ENCODE results near the gene TXNRD1.
"Not testable (repeated sequence)": the region's sequence is repeated elsewhere in the genome, so short reads cannot be mapped to it uniquely, and the experiment has no call there.

The TXNRD1 gene

DNA sequence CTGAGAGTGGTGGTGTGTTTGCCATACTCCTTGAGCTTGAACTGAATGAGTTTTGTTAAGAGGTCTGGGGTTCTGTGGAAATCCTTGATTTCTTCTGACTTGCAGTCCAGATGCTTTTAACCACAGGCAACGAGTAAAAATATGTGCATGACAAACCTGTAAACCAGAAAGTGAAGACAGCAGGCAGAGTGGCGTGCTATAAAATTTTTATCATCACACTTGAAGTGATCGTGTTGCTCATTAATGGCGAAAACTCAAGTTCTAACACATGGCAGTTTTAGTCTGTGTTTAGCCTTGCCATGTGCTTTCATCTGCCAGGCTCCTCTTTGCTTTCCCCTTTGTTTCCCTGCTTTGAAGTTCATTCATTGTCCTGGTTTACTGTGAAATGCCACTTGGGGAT is 28.0 kb downstream of the TXNRD1 start:
- H3K36me3 Mint-ChIP-seq (ENCODE audit: low read depth): no peaks in the 10 kb centered on the region
- H3K4me3 Mint-ChIP-seq: no peak overlapping the region
- no peaks in the 10 kb centered on the region for H3K9me3 Mint-ChIP-seq
- no peaks in the 10 kb centered on the region for H3K4me1 Mint-ChIP-seq (ENCODE audit: low read depth)
- H3K27ac Mint-ChIP-seq: no peak overlapping the region
- H3K27me3 Mint-ChIP-seq (ENCODE audit: low read depth): peaks cover 11% of the 10 kb centered on the region

DNA sequence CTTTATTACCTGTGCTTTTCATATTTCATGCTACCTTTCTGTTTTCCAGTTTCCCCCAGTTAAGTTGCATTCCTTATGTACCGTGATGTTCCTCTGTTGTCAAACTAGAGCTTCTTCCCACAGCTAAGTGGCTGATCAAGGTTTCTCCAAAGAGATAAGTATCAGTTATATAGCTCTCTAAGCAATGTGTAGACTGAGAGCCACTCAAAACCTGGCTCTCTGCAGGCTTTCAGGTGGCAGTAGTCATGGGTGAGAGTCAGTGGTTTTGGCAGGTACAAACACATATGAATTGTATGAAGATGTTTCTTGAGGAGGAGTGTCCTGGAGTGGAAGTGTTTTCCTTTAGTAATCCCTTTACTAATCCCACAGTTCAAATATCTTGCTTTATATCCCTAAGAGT is 28.4 kb downstream of the TXNRD1 start:
- H3K9me3 Mint-ChIP-seq: no peaks in the 10 kb centered on the region
- H3K36me3 Mint-ChIP-seq (ENCODE audit: low read depth): no peaks in the 10 kb centered on the region
- peaks cover 11% of the 10 kb centered on the region for H3K27me3 Mint-ChIP-seq (ENCODE audit: low read depth)
- no peaks in the 10 kb centered on the region for H3K4me1 Mint-ChIP-seq (ENCODE audit: low read depth)
- H3K27ac Mint-ChIP-seq: no peak overlapping the region
- no peak overlapping the region for H3K4me3 Mint-ChIP-seq

DNA sequence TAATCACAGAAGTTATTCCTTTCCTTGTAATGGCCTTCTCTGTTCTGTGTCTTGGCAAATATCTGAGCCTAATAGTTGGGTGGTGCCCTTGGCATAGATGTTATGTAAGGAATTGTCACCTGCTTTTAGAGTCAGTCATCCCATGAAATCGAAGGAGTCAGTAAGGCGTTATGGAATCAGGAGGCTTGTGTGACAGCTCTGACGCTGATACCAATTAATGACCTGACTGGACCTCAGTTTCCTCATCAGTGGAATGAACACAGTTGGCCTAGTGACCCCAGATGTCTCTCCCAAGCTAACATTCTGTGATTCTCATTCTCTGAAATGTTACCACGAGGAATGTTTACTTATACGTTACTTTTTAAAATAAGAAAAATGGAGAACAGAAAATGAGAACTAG is 32.1 kb downstream of the TXNRD1 start:
- Mint-ChIP-seq H3K27me3 (ENCODE audit: low read depth) (peaks cover 7% of the 10 kb centered on the region), H3K27ac (no peak overlapping the region), H3K36me3 (ENCODE audit: low read depth) (no peaks in the 10 kb centered on the region), H3K4me3 (no peak overlapping the region), H3K4me1 (ENCODE audit: low read depth) (no peaks in the 10 kb centered on the region), H3K9me3 (no peaks in the 10 kb centered on the region)

DNA sequence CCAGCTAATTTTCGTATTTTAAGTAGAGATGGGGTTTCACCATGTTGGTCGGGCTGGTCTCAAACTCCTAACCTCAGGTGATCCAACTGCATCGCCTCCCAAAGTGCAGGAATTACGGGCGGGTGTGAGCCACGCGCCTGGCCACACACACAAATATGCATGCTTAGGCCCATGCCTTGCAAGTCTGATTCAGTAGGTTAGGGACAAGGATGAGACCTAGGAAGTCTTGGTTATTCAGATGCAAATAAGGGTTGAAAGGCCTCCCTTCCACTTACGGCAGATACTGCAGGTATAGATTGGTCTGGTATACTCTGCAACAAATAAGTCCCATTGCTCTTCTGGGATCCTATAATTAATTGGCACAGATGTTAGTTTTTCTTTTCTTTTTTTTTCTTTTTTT is 32.9 kb downstream of the TXNRD1 start:
- no peak overlapping the region for H3K4me3 Mint-ChIP-seq
- H3K4me1 Mint-ChIP-seq (ENCODE audit: low read depth): no peaks in the 10 kb centered on the region
- no peak overlapping the region for H3K27ac Mint-ChIP-seq
- peaks cover 7% of the 10 kb centered on the region for H3K27me3 Mint-ChIP-seq (ENCODE audit: low read depth)
- no peaks in the 10 kb centered on the region for H3K9me3 Mint-ChIP-seq
- no peaks in the 10 kb centered on the region for H3K36me3 Mint-ChIP-seq (ENCODE audit: low read depth)

DNA sequence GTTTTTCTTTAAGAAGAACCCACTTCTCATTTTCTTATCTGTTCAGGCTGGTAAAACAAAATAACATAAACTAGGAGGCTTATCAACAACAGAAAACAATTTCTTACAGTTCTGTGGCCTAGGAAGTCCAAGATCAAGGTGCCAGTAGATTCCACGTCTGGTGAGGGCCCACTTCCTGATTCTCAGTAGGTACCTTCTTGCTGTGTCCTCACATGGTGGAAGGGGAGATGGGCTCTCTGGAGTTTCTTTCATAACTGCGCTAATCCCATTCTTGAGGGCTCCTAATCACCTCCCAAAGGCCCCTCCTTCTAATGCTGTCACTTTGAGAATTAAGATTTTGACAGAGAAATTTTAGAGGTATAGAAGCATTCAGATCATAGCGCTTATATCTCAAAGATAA is 33.4 kb downstream of the TXNRD1 start:
- H3K4me1 Mint-ChIP-seq (ENCODE audit: low read depth): no peaks in the 10 kb centered on the region
- peaks cover 5% of the 10 kb centered on the region for H3K27me3 Mint-ChIP-seq (ENCODE audit: low read depth)
- H3K27ac Mint-ChIP-seq: no peak overlapping the region
- H3K9me3 Mint-ChIP-seq: no peaks in the 10 kb centered on the region
- H3K36me3 Mint-ChIP-seq (ENCODE audit: low read depth): no peaks in the 10 kb centered on the region
- no peak overlapping the region for H3K4me3 Mint-ChIP-seq

DNA sequence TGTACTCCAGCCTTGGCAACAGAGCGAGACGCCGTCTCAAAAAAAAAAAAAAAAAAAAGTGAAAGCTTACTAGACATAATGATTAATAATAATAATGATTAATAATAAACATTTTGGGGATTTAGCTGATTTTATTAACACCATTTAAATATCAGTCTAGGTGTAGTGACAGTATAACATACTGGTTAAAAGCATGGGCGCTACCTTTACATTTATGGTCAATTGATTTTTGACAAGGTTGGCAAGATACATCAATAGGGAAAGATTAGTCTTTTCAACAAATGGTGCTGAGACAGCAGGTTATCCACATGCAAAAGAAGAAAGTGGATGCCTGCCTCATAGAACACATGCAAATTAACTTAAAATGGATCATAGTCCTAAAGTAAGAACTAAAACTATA is 34.3 kb downstream of the TXNRD1 start:
- no peak overlapping the region for H3K27ac Mint-ChIP-seq
- no peaks in the 10 kb centered on the region for H3K36me3 Mint-ChIP-seq (ENCODE audit: low read depth)
- H3K4me3 Mint-ChIP-seq: no peak overlapping the region
- H3K9me3 Mint-ChIP-seq: no peaks in the 10 kb centered on the region
- no peaks in the 10 kb centered on the region for H3K4me1 Mint-ChIP-seq (ENCODE audit: low read depth)
- no peaks in the 10 kb centered on the region for H3K27me3 Mint-ChIP-seq (ENCODE audit: low read depth)

DNA sequence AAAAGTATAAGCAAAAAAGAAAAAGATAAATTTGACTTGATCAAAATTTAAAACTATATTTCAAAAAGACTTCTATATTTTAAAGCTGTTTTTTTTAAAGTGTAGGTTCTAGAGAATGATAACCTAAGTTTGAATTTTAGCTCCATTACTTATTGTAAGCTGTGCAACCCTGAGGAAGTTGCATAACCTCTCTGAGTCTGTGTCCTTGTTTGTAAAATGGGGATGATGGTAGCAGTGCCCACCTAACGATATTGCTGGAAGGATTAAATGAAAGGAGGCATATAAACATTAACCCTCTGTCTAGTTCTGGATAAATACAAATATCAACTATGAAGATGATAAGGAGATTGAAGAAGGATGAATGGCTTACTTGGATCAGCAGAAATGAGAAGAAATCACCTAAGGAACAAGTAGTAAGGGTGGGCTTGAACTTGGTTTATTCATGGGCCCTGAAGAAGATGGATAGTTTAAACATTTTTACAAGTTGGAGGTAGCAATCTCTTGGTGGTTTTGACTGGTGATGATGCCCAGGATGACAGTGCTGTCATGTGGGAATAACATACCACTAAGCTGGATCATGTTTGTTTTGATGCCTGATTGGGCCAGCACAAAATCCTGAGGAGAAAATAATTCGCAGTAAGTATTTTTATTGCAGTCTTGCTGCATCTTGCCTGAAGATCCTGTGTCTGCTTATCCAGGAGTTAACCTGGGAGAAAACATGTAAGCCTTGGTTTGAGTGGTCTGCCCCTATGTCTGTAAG is 35.0 kb downstream of the TXNRD1 start:
- H3K27ac Mint-ChIP-seq: no peak overlapping the region
- H3K4me3 Mint-ChIP-seq: no peak overlapping the region
- H3K36me3 Mint-ChIP-seq (ENCODE audit: low read depth): no peaks in the 10 kb centered on the region
- no peaks in the 10 kb centered on the region for H3K27me3 Mint-ChIP-seq (ENCODE audit: low read depth)
- H3K4me1 Mint-ChIP-seq (ENCODE audit: low read depth): no peaks in the 10 kb centered on the region
- no peaks in the 10 kb centered on the region for H3K9me3 Mint-ChIP-seq

DNA sequence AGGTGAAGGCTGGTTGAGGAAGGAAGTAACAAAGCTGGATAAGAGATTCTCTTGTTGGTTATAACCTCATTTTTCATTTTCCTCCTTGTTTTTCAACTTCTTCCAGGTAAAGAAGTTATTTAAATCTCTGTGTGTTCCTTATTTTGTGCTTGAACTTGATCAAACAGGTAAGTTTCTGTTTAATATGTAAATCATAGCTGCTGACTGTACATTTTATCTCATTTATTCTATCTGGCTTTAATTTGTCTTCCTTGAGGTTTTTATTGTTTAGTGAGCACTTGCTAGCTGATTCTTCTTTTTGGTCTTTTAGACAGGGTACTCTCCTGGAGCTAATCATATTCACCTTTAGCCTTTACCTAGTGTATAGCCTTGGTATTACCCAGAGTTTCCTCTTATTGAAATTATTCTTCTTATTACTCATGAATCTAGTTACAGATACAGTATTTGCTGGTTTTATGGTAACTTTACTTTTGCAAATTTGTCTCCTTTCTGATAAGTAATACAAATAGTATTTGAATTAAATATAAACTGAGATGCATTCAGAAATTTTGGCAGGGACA is 42.4 kb downstream of the TXNRD1 start:
- H3K27me3 Mint-ChIP-seq (ENCODE audit: low read depth): peaks cover 6% of the 10 kb centered on the region
- no peak overlapping the region for H3K4me3 Mint-ChIP-seq
- H3K4me1 Mint-ChIP-seq (ENCODE audit: low read depth): no peaks in the 10 kb centered on the region
- H3K36me3 Mint-ChIP-seq (ENCODE audit: low read depth): no peaks in the 10 kb centered on the region
- H3K9me3 Mint-ChIP-seq: no peaks in the 10 kb centered on the region
- no peak overlapping the region for H3K27ac Mint-ChIP-seq

DNA sequence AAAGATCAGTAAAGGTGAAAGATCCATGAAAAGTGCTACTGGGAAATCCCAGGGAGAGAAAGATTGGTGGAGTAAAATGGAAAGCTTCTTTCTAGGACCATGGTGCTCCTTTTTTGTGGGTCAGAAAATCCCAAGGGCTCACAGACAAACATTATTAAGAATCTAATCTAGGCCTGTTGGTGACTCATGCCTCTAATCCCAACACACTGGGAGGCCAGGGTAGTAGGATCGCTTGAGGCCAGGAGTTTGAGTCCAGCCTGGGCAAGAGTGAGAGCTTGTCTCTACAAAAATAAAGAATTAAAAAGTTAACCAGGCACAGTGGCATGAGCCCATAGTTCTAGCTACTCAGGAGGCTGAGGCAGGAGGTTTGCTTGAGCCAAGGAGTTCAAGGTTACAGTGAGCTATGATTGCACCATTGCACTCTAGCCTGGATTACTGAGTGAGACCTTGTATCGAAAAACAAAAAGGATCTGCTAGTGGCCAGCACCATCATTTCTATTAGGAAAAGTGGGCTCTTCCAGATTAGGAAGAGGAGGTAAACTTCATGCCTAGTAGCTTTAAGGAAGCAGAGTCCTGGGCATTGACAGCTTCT is 43.0 kb downstream of the TXNRD1 start:
- H3K9me3 Mint-ChIP-seq: no peaks in the 10 kb centered on the region
- no peaks in the 10 kb centered on the region for H3K4me1 Mint-ChIP-seq (ENCODE audit: low read depth)
- peaks cover 6% of the 10 kb centered on the region for H3K27me3 Mint-ChIP-seq (ENCODE audit: low read depth)
- no peak overlapping the region for H3K4me3 Mint-ChIP-seq
- H3K27ac Mint-ChIP-seq: no peak overlapping the region
- H3K36me3 Mint-ChIP-seq (ENCODE audit: low read depth): no peaks in the 10 kb centered on the region

DNA sequence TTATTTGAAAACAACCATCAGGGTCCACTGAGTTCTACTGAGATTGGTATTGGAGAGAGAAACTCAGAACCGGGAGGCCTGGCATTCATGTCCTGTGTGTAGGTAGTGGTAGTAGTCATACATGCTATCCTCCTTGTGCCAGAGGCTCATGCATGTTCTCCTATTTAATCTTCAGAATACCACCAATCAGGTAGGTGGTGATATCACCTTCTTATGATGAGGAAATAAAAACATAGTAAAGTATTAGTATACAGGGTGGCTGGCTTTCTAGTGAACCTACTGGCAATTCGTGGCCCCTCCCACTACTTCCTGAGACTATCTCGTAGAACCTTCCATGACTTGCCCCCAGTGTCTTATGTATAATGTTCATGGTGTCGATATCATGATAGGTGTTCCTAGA is 47.4 kb downstream of the TXNRD1 start:
- Mint-ChIP-seq H3K4me3 (no peak overlapping the region), H3K27ac (no peak overlapping the region), H3K36me3 (ENCODE audit: low read depth) (no peaks in the 10 kb centered on the region), H3K4me1 (ENCODE audit: low read depth) (no peaks in the 10 kb centered on the region), H3K9me3 (no peaks in the 10 kb centered on the region), H3K27me3 (ENCODE audit: low read depth) (peaks cover 2% of the 10 kb centered on the region)

DNA sequence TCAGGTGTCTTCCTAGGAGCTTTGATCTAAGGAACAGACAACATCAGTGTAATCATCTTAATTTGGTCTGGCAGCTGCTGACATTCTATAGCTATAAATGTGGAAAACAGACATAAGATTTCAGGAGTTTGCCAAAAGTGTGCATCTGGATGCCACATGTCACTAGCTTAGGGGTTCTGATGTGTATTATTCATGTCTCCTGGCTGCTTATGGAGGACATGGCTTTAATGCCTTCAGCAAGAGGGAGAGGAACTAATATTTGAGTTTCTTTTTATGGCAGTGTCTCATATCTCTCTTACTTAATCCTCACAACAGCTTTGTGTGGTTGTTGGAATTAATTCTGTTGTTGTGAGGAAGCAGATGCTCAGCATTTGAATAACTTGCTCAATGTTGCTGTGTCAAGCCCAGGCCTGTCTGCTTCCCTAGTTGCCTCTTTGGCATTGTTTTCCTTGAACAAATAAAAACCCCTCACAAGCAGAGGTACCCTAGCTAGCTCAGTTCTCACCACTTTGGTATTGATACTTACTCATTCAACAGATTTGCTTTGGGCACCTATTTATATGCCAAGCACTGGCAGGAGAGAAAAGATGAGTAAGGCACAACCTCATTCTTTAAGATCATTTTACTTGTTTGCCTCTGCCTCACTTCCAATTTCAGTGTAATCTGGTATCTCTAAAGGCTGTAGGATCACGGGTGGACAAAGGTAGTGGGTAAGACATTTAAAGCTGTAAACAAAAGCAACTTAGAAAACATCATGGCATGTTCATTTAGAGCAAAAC is 48.2 kb downstream of the TXNRD1 start:
- H3K27me3 Mint-ChIP-seq (ENCODE audit: low read depth): no peaks in the 10 kb centered on the region
- no peaks in the 10 kb centered on the region for H3K9me3 Mint-ChIP-seq
- no peaks in the 10 kb centered on the region for H3K4me1 Mint-ChIP-seq (ENCODE audit: low read depth)
- no peak overlapping the region for H3K4me3 Mint-ChIP-seq
- H3K36me3 Mint-ChIP-seq (ENCODE audit: low read depth): no peaks in the 10 kb centered on the region
- H3K27ac Mint-ChIP-seq: no peak overlapping the region

DNA sequence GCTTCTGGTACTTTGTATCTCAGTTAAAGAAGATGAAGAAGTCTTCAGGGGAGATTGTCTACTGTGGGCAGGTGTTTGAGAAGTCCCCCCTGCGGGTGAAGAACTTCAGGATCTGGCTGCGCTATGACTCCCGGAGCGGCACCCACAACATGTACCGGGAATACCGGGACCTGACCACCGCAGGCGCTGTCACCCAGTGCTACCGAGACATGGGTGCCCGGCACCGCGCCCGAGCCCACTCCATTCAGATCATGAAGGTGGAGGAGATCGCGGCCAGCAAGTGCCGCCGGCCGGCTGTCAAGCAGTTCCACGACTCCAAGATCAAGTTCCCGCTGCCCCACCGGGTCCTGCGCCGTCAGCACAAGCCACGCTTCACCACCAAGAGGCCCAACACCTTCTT is 49.9 kb downstream of the TXNRD1 start:
- H3K36me3 Mint-ChIP-seq (ENCODE audit: low read depth); H3K27me3 Mint-ChIP-seq (ENCODE audit: low read depth); H3K4me1 Mint-ChIP-seq (ENCODE audit: low read depth); H3K4me3 Mint-ChIP-seq; H3K27ac Mint-ChIP-seq; H3K9me3 Mint-ChIP-seq: not testable (repeated sequence)

DNA sequence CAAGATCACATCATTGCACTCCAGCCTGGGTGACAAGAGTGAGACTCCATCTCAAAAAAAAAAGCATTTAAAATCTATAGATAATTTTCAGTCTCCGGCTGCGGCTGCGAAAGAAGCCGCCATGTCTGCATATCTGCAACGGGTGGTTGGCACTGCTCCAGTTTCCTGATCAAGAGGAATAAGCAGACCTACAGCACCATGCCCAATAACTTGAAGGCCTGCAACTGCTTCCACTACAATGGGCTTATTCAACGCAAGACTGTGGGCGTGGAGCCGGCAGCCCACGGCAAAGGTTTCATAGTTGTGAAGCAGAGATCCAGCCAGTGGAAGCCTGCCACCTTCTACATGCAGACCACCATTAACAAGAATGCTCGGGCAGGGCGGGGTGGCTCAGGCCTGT is 57.4 kb downstream of the TXNRD1 start:
- H3K4me3 Mint-ChIP-seq: no peak overlapping the region
- no peaks in the 10 kb centered on the region for H3K36me3 Mint-ChIP-seq (ENCODE audit: low read depth)
- no peaks in the 10 kb centered on the region for H3K9me3 Mint-ChIP-seq

DNA sequence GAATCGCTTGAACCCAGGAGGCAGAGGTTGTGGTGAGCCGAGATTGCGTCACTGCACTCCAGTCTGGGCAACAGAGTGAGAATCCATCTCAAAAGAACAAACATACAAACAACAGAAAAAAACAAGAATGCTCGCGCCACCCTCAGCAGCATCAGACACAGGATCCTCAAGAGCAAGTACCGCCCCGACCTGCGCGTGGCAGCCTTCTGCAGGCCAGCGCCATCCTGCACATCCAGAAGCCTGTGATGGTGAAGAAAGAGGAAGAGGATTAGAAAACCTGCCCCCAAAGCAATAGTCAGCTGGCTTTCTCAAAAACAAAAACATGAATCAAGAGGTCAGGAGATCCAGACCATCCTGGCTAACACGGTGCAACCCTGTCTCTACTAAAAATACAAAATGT is 57.9 kb downstream of the TXNRD1 start:
- Mint-ChIP-seq H3K27me3 (ENCODE audit: low read depth) (no peaks in the 10 kb centered on the region), H3K4me3 (no peak overlapping the region), H3K4me1 (ENCODE audit: low read depth) (peaks cover 8% of the 10 kb centered on the region), H3K9me3 (no peaks in the 10 kb centered on the region), H3K27ac (no peak overlapping the region), H3K36me3 (ENCODE audit: low read depth) (no peaks in the 10 kb centered on the region)

More for the DNA sequence above, 57.4 kb downstream of the TXNRD1 start:
- peaks cover 8% of the 10 kb centered on the region for H3K4me1 Mint-ChIP-seq (ENCODE audit: low read depth)
- no peaks in the 10 kb centered on the region for H3K27me3 Mint-ChIP-seq (ENCODE audit: low read depth)
- H3K27ac Mint-ChIP-seq: no peak overlapping the region

DNA sequence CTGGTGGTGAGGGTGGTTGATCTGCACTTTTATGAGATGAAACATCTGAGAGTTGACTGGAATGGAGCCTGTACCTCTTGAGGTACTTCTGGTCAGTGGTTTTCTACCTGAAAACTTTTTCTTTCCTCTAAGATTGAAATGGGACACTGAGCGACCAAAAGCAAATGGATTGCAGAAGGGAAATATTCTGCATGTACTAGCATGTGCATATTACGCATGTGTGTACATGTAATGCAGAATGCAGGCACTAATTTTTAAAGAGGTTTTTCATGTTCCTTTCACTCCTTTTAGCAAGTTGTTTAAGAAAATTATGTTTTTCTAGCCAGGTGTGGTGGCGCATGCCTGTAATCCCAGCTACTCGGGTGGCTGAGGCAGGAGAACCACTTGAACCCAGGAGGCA is 59.2 kb downstream of the TXNRD1 start:
- Mint-ChIP-seq H3K4me3 (no peak overlapping the region), H3K27me3 (ENCODE audit: low read depth) (peaks cover 4% of the 10 kb centered on the region), H3K9me3 (no peaks in the 10 kb centered on the region), H3K4me1 (ENCODE audit: low read depth) (peaks cover 8% of the 10 kb centered on the region), H3K36me3 (ENCODE audit: low read depth) (no peaks in the 10 kb centered on the region), H3K27ac (no peak overlapping the region)
